ENCODE measurements around the gene WNT10A. TPM values are rescaled to one million over a fixed set of nuclear protein-coding genes. Genes with fewer than 3 reads are reported as not detected.
"Not testable (repeated sequence)": the region's sequence is repeated elsewhere in the genome, so short reads cannot be mapped to it uniquely, and the experiment has no call there.

WNT10A gene
- polyA plus RNA-seq, 3 donors = 1.0 to 1.6 (median 1.1) TPM

DNA sequence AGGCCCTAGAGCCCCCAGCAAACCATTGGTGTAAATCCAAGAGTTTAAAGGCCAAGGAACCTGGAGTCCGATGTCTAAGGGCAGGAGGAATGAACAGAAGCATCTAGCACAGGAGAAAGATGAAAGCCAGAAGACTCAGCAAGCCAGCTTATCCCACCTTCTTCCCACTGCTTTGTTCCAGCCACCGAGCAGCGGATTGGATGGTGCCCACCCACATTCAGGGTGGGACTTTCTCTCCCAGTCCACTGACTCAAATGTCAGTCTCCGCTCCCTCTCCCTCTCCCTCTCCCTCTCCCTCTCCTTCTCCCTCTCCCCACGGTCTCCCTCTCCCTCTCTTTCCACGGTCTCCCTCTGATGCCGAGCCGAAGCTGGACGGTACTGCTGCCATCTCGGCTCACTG is 49.8 kb downstream of the WNT10A start:
- not testable (repeated sequence) for DNase-seq

DNA sequence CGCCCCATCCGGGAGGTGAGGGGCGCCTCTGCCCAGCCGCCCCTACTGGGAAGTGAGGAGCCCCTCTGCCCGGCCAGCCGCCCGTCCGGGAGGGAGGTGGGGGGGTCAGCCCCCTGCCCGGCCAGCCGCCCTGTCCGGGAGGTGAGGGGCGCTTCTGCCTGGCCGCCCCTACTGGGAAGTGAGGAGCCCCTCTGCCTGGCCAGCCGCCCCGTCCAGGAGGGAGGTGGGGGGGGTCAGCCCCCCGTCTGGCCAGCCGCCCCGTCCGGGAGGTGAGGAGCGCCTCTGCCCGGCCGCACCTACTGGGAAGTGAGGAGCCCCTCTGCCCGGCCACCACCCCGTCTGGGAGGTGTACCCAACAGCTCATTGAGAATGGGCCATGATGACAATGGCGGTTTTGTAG is 51.1 kb downstream of the WNT10A start:
- DNase-seq = not testable (repeated sequence)

Other genes starting within 250 kb of the WNT10A start
- 10 to 100 TPM; 18.9 to 25.3 (median 20.8) TPM for gene ZNF142, start 221.2 kb upstream of the WNT10A start, polyA plus RNA-seq (ENCODE audit: insufficient read length in 3 of 3)
- 10 to 100 TPM; 53.9 to 61.2 (median 56.5) TPM for gene BCS1L, start 221.2 kb upstream of the WNT10A start, polyA plus RNA-seq (ENCODE audit: insufficient read length in 3 of 3)
- 10 to 100 TPM; 43.4 to 45.9 (median 45.3) TPM for gene RNF25, start 208.8 kb upstream of the WNT10A start, polyA plus RNA-seq (ENCODE audit: insufficient read length in 3 of 3)
- 100 to 1,000 TPM in 2 of 3 donors, 10 to 100 TPM in 1; 65.8 to 113 (median 107) TPM for gene STK36, start 208.8 kb upstream of the WNT10A start, polyA plus RNA-seq (ENCODE audit: insufficient read length in 3 of 3)
- gene TTLL4, start 170.0 kb upstream of the WNT10A start, polyA plus RNA-seq (ENCODE audit: insufficient read length in 3 of 3) = 10 to 100 TPM; 30.6 to 44.1 (median 40.2) TPM
- 10 to 100 TPM; 48.3 to 63.2 (median 59.1) TPM for gene CYP27A1, start 98.7 kb upstream of the WNT10A start, polyA plus RNA-seq (ENCODE audit: insufficient read length in 3 of 3)
- gene PRKAG3, start 49.0 kb upstream of the WNT10A start, polyA plus RNA-seq (ENCODE audit: insufficient read length in 3 of 3) = under 1 TPM; 0.06 to 0.21 (median 0.12) TPM
- gene WNT6, start 21.0 kb upstream of the WNT10A start, polyA plus RNA-seq (ENCODE audit: insufficient read length in 3 of 3) = under 1 TPM; 0.36 to 0.61 (median 0.43) TPM
- gene CDK5R2, start 78.8 kb downstream of the WNT10A start, polyA plus RNA-seq (ENCODE audit: insufficient read length in 3 of 3) = under 1 TPM in 1 of 3 donors, not detected in 2; 0.13 TPM
- under 1 TPM in 1 of 3 donors, not detected in 2; 0.17 TPM for gene FEV, start 104.3 kb downstream of the WNT10A start, polyA plus RNA-seq (ENCODE audit: insufficient read length in 3 of 3)
- gene CRYBA2, start 112.6 kb downstream of the WNT10A start, polyA plus RNA-seq (ENCODE audit: insufficient read length in 3 of 3) = not detected
- 1 to 10 TPM in 1 of 3 donors, under 1 TPM in 2; 0.07 to 1.1 (median 0.56) TPM for gene CFAP65, start 160.7 kb downstream of the WNT10A start, polyA plus RNA-seq (ENCODE audit: insufficient read length in 3 of 3)
- 1 to 10 TPM; 2.0 to 3.2 (median 2.0) TPM for gene IHH, start 180.1 kb downstream of the WNT10A start, polyA plus RNA-seq (ENCODE audit: insufficient read length in 3 of 3)